Measurements from ENCODE around the gene TPSD1. TPM values are rescaled to one million over a fixed set of nuclear protein-coding genes. Genes with fewer than 3 reads are reported as not detected.
A peak's percentile ranks its signal among the peaks of the same experiment; 100 is the strongest.

The TPSD1 gene
- total RNA-seq, 1 donor from 2014 or later = not detected

DNA sequence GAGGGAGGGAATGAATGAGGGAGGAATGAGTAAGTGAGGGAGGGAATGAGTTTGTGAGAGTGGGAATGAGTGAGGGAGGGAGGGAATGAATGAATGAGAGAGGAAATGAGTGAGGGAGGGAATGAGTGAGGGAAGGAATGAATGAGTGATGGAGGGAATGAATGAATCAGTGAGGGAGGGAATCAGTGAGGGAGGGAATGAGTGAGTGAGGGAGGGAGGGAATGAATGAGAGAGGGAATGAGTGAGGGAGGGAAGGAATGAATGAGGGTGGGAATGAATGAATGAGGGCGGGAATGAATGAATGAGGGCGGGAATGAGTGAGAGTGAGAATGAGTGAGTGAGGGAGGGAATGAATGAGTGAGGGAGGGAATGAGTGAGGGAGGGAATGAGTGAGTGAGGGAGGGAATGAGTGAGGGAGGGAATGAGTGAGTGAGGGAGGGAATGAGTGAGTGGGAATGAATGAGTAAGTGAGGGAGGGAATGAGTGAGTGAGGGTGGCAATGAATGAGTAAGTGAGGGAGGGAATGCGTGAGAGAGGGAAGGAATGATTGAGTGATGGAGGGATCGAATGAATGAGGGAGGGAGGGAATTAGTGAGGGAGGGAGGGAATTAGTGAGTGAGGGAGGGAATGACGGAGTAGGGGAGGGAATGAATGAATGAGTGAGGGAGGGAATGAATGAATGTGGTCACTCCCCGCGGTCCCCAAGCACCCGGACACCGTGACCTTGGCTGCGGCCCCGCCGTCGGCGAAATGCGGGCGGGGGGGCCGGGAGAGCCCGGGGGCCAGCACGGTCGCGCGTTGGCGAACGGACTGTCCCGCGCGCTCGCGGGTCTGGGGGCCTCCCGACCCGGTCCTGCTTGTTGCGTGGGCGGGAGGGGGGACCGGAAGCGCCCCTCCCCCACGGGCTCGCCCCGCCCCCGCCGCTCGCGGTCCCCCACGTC, 52.4 kb downstream of the TPSD1 start:
- Histone ChIP-seq H3K4me1 (ENCODE audit: control insufficient read depth in 3 of 3, insufficient read depth in 3 of 3, low read length in 3 of 3) (peaks cover 30 to 36% (median 30%) of the 10 kb centered on the region in 3 donors), H3K36me3 (ENCODE audit: control insufficient read depth in 3 of 3, insufficient read depth in 3 of 3, low read length in 3 of 3) (peaks cover 0 to 5% (median 0%) of the 10 kb centered on the region in 3 donors), H3K27me3 (ENCODE audit: control insufficient read depth in 3 of 3, insufficient read depth in 3 of 3, low read length in 3 of 3) (peaks cover 0 to 9% (median 8%) of the 10 kb centered on the region in 3 donors), H3K27ac (ENCODE audit: low read depth, low read length) (peak overlapping the region; percentile 99), H3K4me3 (ENCODE audit: low read length in 3 of 3) (peak overlapping the region; percentile 61 to 70 (median 62)), H3K9ac (ENCODE audit: low read depth in 1 of 3, low read length in 3 of 3) (peak overlapping the region in 2 of 3 donors; percentile 50 to 54), H3K9me3 (ENCODE audit: control insufficient read depth in 3 of 3, low read length in 3 of 3) (no peaks in the 10 kb centered on the region)

Other genes with a start within 250 kb of the TPSD1 start
- gene SSTR5, start 183.3 kb upstream of the TPSD1 start, total RNA-seq = not detected
- not detected for gene C1QTNF8, start 159.8 kb upstream of the TPSD1 start, total RNA-seq
- 26.1 TPM for gene CACNA1H, start 103.0 kb upstream of the TPSD1 start, total RNA-seq
- not detected for gene TPSG1, start 30.8 kb upstream of the TPSD1 start, total RNA-seq
- gene TPSB2, start 25.9 kb upstream of the TPSD1 start, total RNA-seq = not detected
- 1.0 TPM for gene TPSAB1, start 15.4 kb upstream of the TPSD1 start, total RNA-seq
- 35.0 TPM for gene UBE2I, start 53.6 kb downstream of the TPSD1 start, total RNA-seq
- 1.0 TPM for gene BAIAP3, start 77.6 kb downstream of the TPSD1 start, total RNA-seq
- 48.5 TPM for gene TSR3, start 95.8 kb downstream of the TPSD1 start, total RNA-seq
- 18.3 TPM for gene GNPTG, start 95.9 kb downstream of the TPSD1 start, total RNA-seq
- gene UNKL, start 158.6 kb downstream of the TPSD1 start, total RNA-seq = 3.7 TPM
- 10.4 TPM for gene UQCC4, start 164.7 kb downstream of the TPSD1 start, total RNA-seq
- gene PERCC1, start 175.0 kb downstream of the TPSD1 start, total RNA-seq = not detected
- gene CCDC154, start 188.5 kb downstream of the TPSD1 start, total RNA-seq = under 0.01 TPM
- 31.8 TPM for gene CLCN7, start 219.0 kb downstream of the TPSD1 start, total RNA-seq
- gene PTX4, start 232.9 kb downstream of the TPSD1 start, total RNA-seq = 1.0 TPM
- gene TELO2, start 237.3 kb downstream of the TPSD1 start, total RNA-seq = 11.0 TPM